GM23338 (cell line): ENCODE data around the gene FBXL19. TPM values are rescaled to one million over a fixed set of nuclear protein-coding genes. Genes with fewer than 3 reads are reported as not detected.

Source experiments
- ATAC-seq: fragments of 200-7000 bp; cut with Tn5 transposase; 3 replicates; pipeline ENCODE4 v1.9.1; 2020
- DNase-seq: peaks from one replicate; pipeline ENCODE4 v3.0.0-alpha.2; 2015; ENCODE audit warnings: low spot score
- H2AFZ ChIP-seq: fragments of 200-600 bp; sonication (generic); 2 replicates; pipeline ENCODE4 v1.8.0; 2016; ENCODE audit warnings: antibody characterized with exemption, mild to moderate bottlenecking, moderate library complexity
- H3F3A ChIP-seq: fragments of 200-600 bp; sonication (generic); replicated peaks from 2 replicates; pipeline ENCODE4 v1.8.0; 2017; ENCODE audit warnings: antibody characterized with exemption, mixed run types, low read depth
- H3K27ac ChIP-seq: fragments of 200-600 bp; sonication (generic); 2 replicates; pipeline ENCODE4 v1.6.1; 2016; ENCODE audit warnings: low read depth
- H3K27me3 ChIP-seq: fragments of 200-600 bp; sonication (generic); 2 replicates; pipeline ENCODE4 v1.8.0; 2016; ENCODE audit warnings: mild to moderate bottlenecking, mixed run types, moderate library complexity; ENCODE audit not compliant: insufficient read depth
- H3K36me3 ChIP-seq: fragments of 200-600 bp; sonication (generic); 2 replicates; pipeline ENCODE4 v1.8.0; 2016; ENCODE audit warnings: mild to moderate bottlenecking; ENCODE audit not compliant: insufficient read depth
- H3K4me1 ChIP-seq: fragments of 200-600 bp; sonication (generic); 2 replicates; pipeline ENCODE4 v1.8.0; 2016; ENCODE audit warnings: mild to moderate bottlenecking, moderate library complexity; ENCODE audit not compliant: insufficient read depth
- H3K4me2 ChIP-seq: fragments of 200-600 bp; sonication (generic); 2 replicates; pipeline ENCODE4 v1.7.1; 2017; ENCODE audit warnings: mixed run types
- H3K4me3 ChIP-seq: fragments of 200-600 bp; sonication (generic); 2 replicates; pipeline ENCODE4 v1.6.1; 2016; ENCODE audit warnings: mixed run types
- H3K79me2 ChIP-seq: fragments of 200-600 bp; sonication (generic); replicated peaks from 2 replicates; pipeline ENCODE4 v1.8.0; 2017; ENCODE audit warnings: mild to moderate bottlenecking; ENCODE audit not compliant: insufficient read depth
- H3K9me2 ChIP-seq: fragments of 200-600 bp; sonication (generic); 2 replicates; pipeline ENCODE4 v1.8.0; 2017; ENCODE audit not compliant: insufficient read depth
- H4K20me1 ChIP-seq: fragments of 200-600 bp; sonication (generic); replicated peaks from 2 replicates; pipeline ENCODE4 v1.8.0; 2017; ENCODE audit warnings: mild to moderate bottlenecking; ENCODE audit not compliant: insufficient read depth
- H3K27ac Mint-ChIP-seq: 2 replicates; pipeline ENCODE4 v1.8.0; 2020; ENCODE audit warnings: inconsistent platforms, mild to moderate bottlenecking, moderate library complexity, mixed read lengths
- H3K27me3 Mint-ChIP-seq: 3 replicates; pipeline ENCODE4 v1.8.0; 2022; ENCODE audit warnings: low read depth, mild to moderate bottlenecking, moderate library complexity, mixed read lengths, inconsistent platforms; ENCODE audit not compliant: insufficient read depth, poor library complexity
- H3K36me3 Mint-ChIP-seq: 3 replicates; pipeline ENCODE4 v1.8.0; 2021; ENCODE audit warnings: low read depth, mild to moderate bottlenecking, inconsistent platforms, moderate library complexity, mixed read lengths
- H3K4me1 Mint-ChIP-seq: 3 replicates; pipeline ENCODE4 v1.8.0; 2020; ENCODE audit warnings: mild to moderate bottlenecking, inconsistent platforms, mixed read lengths
- H3K4me3 Mint-ChIP-seq: 3 replicates; pipeline ENCODE4 v1.8.0; 2021; ENCODE audit warnings: moderate library complexity, mild to moderate bottlenecking, inconsistent platforms, mixed read lengths
- H3K9me3 Mint-ChIP-seq: 3 replicates; pipeline ENCODE4 v1.8.0; 2020; ENCODE audit warnings: moderate library complexity, mild to moderate bottlenecking, inconsistent platforms, mixed read lengths
- CREB1 ChIP-seq: fragments of 250-450 bp; sonication (Bioruptor Pico); IDR thresholded peaks from 2 replicates; pipeline ENCODE4 v1.5.0; 2020; ENCODE audit warnings: low read depth, mild to moderate bottlenecking, moderate library complexity
- ETS1 ChIP-seq: IDR thresholded peaks from 2 replicates; pipeline ENCODE4 v1.6.1; 2016; ENCODE audit warnings: antibody characterized with exemption
- EZH2 ChIP-seq: fragments of 200-600 bp; sonication (generic); IDR thresholded peaks from one replicate; pipeline ENCODE4 v1.8.0; 2017; ENCODE audit warnings: antibody characterized with exemption, mild to moderate bottlenecking, low read depth; ENCODE audit not compliant: unreplicated experiment
- EZH2phosphoT487 ChIP-seq: fragments of 200-600 bp; sonication (generic); IDR thresholded peaks from one replicate; pipeline ENCODE4 v1.8.1; 2018; ENCODE audit warnings: antibody characterized with exemption; ENCODE audit not compliant: unreplicated experiment
- JUNB ChIP-seq: IDR thresholded peaks from one replicate; pipeline ENCODE4 v1.6.1; 2016; ENCODE audit warnings: antibody characterized with exemption; ENCODE audit not compliant: unreplicated experiment
- NANOG ChIP-seq: IDR thresholded peaks from 2 replicates; pipeline ENCODE4 v1.6.1; 2016; ENCODE audit warnings: antibody characterized with exemption, borderline replicate concordance
- POLR2AphosphoS5 ChIP-seq: IDR thresholded peaks from 2 replicates; pipeline ENCODE4 v1.6.1; 2016; ENCODE audit warnings: antibody characterized with exemption, low read depth
- STAT1 ChIP-seq: IDR thresholded peaks from one replicate; pipeline ENCODE4 v1.6.1; 2016; ENCODE audit warnings: antibody characterized with exemption; ENCODE audit not compliant: unreplicated experiment
- ZNF114 ChIP-seq: fragments of 250-450 bp; sonication (Bioruptor Pico); IDR thresholded peaks from 2 replicates; pipeline ENCODE4 v1.5.0; 2020; ENCODE audit warnings: mild to moderate bottlenecking, moderate library complexity
- ZNF331 ChIP-seq: fragments of 250-450 bp; sonication (Bioruptor Pico); IDR thresholded peaks from 2 replicates; pipeline ENCODE4 v1.5.0; 2020; ENCODE audit warnings: low read depth, mild to moderate bottlenecking, moderate library complexity
- polyA plus RNA-seq: library from polyadenylated mRNA; unstranded; fragments of >200 nt; fragmentation: Nextera tagmentation; extraction: Ambion mirVana; gene quantifications from 2 replicates; pipeline ENCODE4 v1.2.1, GENCODE V29; 2016
- total RNA-seq: library from RNA; depleted of rRNA; stranded (reverse); fragments of >200 nt; shearing (Covaris generic); gene quantifications from 2 replicates; pipeline ENCODE4 v1.2.3, GENCODE V29; 2014
- TF ChIP-seq, protein P1 (sequence below): IDR thresholded peaks from one replicate; pipeline ENCODE4 v1.6.1; 2018; ENCODE audit warnings: antibody characterized with exemption; ENCODE audit not compliant: unreplicated experiment
- TF ChIP-seq, protein P2 (sequence below), 2 experiments: fragments of 200-600 bp in 1 of 2; sonication (generic) in 1 of 2; conservative IDR thresholded peaks; 2 replicates each; pipeline versions ENCODE4 v1.5.1 to v1.6.1; 2016 to 2017; ENCODE audit warnings: antibody characterized with exemption in 2 of 2, low read depth in 2 of 2, mild to moderate bottlenecking in 2 of 2, moderate library complexity in 1 of 2
- TF ChIP-seq, protein P3 (sequence below): fragments of 250-450 bp; sonication (Bioruptor Pico); IDR thresholded peaks from 2 replicates; pipeline ENCODE4 v1.5.0; 2020; ENCODE audit warnings: mild to moderate bottlenecking, moderate library complexity

Gene FBXL19
- total and polyA plus RNA-seq, 2 experiments from 2014 or later = 12.5 to 71.5 TPM

DNA sequence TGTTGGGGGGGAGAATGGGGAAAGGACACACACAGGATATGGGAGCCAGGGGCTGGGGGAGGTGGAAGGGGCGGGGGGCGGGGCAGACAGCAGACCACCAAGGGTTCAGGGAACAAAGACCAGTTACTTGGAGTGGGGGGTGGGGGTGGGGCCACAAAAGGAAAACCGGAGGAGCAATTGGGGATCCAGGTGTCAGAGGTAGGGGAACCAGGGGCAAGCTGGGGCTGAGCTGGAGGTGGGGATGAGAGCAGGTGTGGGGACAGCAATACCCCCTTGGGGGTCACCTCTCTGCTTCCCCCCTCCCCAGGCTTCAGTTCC is 24.1 kb downstream of the FBXL19 start:
- ATAC-seq (peak; percentile 0; the same call in 2 of the 3 replicates), DNase-seq (peak; percentile 65)
- H3K4me1 Mint-ChIP-seq = peaks cover 32% of the 10 kb centered on the region
- Histone ChIP-seq H3F3A (peaks cover 22% of the 10 kb centered on the region), H3K27me3 (no peaks in the 10 kb centered on the region), H3K4me2 (peak overlapping the region; percentile 88), H3K4me1 (peaks cover 8% of the 10 kb centered on the region), H3K4me3 (peak overlapping the region; percentile 63), H3K27ac (peak overlapping the region; percentile 95), H3K36me3 (peaks cover 16% of the 10 kb centered on the region), H4K20me1 (peaks cover 9% of the 10 kb centered on the region), H3K79me2 (peaks cover 15% of the 10 kb centered on the region; the same call in 1 of the 2 replicates), H2AFZ (no peak overlapping the region), H3K9me2 (no peaks in the 10 kb centered on the region)
- peak overlapping the region; percentile 99 for H3K27ac Mint-ChIP-seq
- H3K36me3 Mint-ChIP-seq = peaks cover 33% of the 10 kb centered on the region
- H3K4me3 Mint-ChIP-seq = peak overlapping the region; percentile 79
- TF ChIP-seq ZNF114 (no peak), STAT1 (no peak), NANOG (no peak), JUNB (no peak), EZH2phosphoT487 (no peak), ZNF331 (no peak), EZH2 (no peak), CREB1 (CRISPR knock-in tag) (no peak), ETS1 (no peak), POLR2AphosphoS5 (no peak)
- TF ChIP-seq, protein P1, sequence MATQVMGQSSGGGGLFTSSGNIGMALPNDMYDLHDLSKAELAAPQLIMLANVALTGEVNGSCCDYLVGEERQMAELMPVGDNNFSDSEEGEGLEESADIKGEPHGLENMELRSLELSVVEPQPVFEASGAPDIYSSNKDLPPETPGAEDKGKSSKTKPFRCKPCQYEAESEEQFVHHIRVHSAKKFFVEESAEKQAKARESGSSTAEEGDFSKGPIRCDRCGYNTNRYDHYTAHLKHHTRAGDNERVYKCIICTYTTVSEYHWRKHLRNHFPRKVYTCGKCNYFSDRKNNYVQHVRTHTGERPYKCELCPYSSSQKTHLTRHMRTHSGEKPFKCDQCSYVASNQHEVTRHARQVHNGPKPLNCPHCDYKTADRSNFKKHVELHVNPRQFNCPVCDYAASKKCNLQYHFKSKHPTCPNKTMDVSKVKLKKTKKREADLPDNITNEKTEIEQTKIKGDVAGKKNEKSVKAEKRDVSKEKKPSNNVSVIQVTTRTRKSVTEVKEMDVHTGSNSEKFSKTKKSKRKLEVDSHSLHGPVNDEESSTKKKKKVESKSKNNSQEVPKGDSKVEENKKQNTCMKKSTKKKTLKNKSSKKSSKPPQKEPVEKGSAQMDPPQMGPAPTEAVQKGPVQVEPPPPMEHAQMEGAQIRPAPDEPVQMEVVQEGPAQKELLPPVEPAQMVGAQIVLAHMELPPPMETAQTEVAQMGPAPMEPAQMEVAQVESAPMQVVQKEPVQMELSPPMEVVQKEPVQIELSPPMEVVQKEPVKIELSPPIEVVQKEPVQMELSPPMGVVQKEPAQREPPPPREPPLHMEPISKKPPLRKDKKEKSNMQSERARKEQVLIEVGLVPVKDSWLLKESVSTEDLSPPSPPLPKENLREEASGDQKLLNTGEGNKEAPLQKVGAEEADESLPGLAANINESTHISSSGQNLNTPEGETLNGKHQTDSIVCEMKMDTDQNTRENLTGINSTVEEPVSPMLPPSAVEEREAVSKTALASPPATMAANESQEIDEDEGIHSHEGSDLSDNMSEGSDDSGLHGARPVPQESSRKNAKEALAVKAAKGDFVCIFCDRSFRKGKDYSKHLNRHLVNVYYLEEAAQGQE = no peak
- TF ChIP-seq, protein P2, sequence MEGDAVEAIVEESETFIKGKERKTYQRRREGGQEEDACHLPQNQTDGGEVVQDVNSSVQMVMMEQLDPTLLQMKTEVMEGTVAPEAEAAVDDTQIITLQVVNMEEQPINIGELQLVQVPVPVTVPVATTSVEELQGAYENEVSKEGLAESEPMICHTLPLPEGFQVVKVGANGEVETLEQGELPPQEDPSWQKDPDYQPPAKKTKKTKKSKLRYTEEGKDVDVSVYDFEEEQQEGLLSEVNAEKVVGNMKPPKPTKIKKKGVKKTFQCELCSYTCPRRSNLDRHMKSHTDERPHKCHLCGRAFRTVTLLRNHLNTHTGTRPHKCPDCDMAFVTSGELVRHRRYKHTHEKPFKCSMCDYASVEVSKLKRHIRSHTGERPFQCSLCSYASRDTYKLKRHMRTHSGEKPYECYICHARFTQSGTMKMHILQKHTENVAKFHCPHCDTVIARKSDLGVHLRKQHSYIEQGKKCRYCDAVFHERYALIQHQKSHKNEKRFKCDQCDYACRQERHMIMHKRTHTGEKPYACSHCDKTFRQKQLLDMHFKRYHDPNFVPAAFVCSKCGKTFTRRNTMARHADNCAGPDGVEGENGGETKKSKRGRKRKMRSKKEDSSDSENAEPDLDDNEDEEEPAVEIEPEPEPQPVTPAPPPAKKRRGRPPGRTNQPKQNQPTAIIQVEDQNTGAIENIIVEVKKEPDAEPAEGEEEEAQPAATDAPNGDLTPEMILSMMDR (conservative IDR thresholded peaks at IDR 0.05; ENCODE audit: low read depth in 2 of 2) = no peak
- TF ChIP-seq, protein P3, sequence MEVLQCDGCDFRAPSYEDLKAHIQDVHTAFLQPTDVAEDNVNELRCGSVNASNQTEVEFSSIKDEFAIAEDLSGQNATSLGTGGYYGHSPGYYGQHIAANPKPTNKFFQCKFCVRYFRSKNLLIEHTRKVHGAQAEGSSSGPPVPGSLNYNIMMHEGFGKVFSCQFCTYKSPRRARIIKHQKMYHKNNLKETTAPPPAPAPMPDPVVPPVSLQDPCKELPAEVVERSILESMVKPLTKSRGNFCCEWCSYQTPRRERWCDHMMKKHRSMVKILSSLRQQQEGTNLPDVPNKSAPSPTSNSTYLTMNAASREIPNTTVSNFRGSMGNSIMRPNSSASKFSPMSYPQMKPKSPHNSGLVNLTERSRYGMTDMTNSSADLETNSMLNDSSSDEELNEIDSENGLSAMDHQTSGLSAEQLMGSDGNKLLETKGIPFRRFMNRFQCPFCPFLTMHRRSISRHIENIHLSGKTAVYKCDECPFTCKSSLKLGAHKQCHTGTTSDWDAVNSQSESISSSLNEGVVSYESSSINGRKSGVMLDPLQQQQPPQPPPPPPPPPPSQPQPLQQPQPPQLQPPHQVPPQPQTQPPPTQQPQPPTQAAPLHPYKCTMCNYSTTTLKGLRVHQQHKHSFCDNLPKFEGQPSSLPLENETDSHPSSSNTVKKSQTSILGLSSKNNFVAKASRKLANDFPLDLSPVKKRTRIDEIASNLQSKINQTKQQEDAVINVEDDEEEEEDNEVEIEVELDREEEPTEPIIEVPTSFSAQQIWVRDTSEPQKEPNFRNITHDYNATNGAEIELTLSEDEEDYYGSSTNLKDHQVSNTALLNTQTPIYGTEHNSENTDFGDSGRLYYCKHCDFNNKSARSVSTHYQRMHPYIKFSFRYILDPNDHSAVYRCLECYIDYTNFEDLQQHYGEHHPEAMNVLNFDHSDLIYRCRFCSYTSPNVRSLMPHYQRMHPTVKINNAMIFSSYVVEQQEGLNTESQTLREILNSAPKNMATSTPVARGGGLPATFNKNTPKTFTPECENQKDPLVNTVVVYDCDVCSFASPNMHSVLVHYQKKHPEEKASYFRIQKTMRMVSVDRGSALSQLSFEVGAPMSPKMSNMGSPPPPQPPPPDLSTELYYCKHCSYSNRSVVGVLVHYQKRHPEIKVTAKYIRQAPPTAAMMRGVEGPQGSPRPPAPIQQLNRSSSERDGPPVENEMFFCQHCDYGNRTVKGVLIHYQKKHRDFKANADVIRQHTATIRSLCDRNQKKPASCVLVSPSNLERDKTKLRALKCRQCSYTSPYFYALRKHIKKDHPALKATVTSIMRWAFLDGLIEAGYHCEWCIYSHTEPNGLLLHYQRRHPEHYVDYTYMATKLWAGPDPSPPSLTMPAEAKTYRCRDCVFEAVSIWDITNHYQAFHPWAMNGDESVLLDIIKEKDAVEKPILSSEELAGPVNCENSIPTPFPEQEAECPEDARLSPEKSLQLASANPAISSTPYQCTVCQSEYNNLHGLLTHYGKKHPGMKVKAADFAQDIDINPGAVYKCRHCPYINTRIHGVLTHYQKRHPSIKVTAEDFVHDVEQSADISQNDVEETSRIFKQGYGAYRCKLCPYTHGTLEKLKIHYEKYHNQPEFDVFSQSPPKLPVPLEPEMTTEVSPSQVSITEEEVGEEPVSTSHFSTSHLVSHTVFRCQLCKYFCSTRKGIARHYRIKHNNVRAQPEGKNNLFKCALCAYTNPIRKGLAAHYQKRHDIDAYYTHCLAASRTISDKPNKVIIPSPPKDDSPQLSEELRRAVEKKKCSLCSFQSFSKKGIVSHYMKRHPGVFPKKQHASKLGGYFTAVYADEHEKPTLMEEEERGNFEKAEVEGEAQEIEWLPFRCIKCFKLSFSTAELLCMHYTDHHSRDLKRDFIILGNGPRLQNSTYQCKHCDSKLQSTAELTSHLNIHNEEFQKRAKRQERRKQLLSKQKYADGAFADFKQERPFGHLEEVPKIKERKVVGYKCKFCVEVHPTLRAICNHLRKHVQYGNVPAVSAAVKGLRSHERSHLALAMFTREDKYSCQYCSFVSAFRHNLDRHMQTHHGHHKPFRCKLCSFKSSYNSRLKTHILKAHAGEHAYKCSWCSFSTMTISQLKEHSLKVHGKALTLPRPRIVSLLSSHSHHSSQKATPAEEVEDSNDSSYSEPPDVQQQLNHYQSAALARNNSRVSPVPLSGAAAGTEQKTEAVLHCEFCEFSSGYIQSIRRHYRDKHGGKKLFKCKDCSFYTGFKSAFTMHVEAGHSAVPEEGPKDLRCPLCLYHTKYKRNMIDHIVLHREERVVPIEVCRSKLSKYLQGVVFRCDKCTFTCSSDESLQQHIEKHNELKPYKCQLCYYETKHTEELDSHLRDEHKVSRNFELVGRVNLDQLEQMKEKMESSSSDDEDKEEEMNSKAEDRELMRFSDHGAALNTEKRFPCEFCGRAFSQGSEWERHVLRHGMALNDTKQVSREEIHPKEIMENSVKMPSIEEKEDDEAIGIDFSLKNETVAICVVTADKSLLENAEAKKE = no peak
- H3K9me3 Mint-ChIP-seq = no peaks in the 10 kb centered on the region
- peaks cover 25% of the 10 kb centered on the region for H3K27me3 Mint-ChIP-seq
